Adrenal gland (tissue), 5 donors: Measurements from ENCODE around the gene ZNF836.

ENCODE experiments used
- POLR2A ChIP-seq, 2 donors: fragments of 450-650 bp; IDR thresholded peaks; one replicate each; pipeline ENCODE4 v1.6.1; 2017; ENCODE audit warnings: antibody characterized with exemption in 2 of 2, mild to moderate bottlenecking in 2 of 2, moderate library complexity in 1 of 2
- TF ChIP-seq, protein P1 (sequence below), 6 experiments: fragments of 450-650 bp in 4 of 6; fragments of 200-600 bp in 2 of 6; sonication (generic) in 1 of 6; IDR thresholded peaks; 1 replicate in 5 of 6; 2 replicates in 1 of 6; pipeline versions ENCODE4 v1.5.1 to v1.8.0; 2016 to 2021; ENCODE audit warnings: antibody characterized with exemption in 6 of 6, mild to moderate bottlenecking in 2 of 6, moderate library complexity in 1 of 6
- donor health status: DM: no; HTN: no; CAD: no.

DNA sequence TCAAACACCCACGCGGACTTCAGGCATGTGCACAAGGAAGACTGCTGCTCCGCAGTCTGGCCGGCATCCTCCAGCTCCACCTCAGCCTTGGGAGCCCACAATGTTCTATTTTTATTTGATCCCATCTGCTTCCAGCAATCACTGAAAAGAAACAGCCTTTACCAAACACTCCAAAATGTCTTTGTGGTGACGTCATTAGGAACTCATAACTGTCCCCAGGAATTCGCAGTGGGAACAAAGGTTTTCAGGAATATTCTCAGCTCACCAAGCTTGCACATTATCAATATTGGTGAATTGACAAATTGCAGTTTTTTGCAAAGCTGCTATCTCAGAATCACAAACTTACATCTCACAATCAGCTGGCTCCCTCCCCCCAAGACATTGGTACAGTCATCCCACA, 60.6 kb downstream of the ZNF836 start:
- no peak for TF ChIP-seq POLR2A (IDR thresholded peaks at IDR 0.05)
- TF ChIP-seq, protein P1, sequence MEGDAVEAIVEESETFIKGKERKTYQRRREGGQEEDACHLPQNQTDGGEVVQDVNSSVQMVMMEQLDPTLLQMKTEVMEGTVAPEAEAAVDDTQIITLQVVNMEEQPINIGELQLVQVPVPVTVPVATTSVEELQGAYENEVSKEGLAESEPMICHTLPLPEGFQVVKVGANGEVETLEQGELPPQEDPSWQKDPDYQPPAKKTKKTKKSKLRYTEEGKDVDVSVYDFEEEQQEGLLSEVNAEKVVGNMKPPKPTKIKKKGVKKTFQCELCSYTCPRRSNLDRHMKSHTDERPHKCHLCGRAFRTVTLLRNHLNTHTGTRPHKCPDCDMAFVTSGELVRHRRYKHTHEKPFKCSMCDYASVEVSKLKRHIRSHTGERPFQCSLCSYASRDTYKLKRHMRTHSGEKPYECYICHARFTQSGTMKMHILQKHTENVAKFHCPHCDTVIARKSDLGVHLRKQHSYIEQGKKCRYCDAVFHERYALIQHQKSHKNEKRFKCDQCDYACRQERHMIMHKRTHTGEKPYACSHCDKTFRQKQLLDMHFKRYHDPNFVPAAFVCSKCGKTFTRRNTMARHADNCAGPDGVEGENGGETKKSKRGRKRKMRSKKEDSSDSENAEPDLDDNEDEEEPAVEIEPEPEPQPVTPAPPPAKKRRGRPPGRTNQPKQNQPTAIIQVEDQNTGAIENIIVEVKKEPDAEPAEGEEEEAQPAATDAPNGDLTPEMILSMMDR (IDR thresholded peaks at IDR 0.05): no peak
